HG03520 (cell line): Measurements from ENCODE around the gene RB1.

Experiments used
- ATAC-seq: cut with Tn5 transposase; IDR thresholded peaks from one replicate; pipeline ENCODE4 v1.9.1; 2021; ENCODE audit warnings: mild to moderate bottlenecking, moderate library complexity; ENCODE audit not compliant: unreplicated experiment

The RB1 gene

GRCh38 chr13:48518083-48518482 is 214.5 kb downstream of the RB1 start:
- ATAC-seq: no peak

- ATAC-seq: no peak
Measured at GRCh38 chr13:48526286-48526685, 222.7 kb downstream of the RB1 start.

DNA sequence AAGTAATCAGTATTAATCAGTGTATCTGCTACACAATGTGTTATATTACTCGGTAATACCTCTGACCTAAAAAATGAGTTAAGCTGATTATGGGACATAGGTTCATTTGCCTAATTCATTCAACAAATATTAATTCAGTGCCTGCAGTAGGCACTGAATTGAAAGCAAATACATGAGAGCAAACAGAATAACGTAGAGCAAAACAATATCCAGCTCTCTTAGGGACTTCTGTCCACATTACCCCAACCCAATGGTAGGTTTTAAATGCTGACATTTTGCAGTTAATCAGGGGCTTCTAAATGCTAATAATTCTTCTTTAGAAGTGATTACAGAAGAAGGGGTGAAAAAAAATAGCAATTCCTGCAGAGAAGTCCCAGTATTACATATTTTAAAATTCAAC is 224.4 kb downstream of the RB1 start:
- no peak for ATAC-seq

DNA sequence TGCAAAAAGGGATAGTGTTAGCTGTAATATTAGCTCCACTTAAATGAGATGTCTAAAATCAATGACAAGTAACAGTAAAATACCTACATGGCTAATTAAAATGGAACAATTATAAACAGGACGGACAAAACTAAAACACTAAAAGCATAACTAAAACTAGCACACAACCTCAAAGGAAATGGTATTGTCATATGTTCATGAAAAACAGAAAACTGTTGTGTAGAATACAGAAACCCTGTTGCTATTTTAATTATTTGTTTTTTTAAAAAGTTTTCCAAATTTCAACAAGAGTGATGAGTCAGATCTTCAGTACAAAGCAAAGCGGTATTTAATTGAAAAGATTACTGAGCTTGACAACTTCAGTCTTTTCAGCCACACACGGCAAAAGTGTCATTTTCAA is 225.2 kb downstream of the RB1 start:
- no peak for ATAC-seq

DNA sequence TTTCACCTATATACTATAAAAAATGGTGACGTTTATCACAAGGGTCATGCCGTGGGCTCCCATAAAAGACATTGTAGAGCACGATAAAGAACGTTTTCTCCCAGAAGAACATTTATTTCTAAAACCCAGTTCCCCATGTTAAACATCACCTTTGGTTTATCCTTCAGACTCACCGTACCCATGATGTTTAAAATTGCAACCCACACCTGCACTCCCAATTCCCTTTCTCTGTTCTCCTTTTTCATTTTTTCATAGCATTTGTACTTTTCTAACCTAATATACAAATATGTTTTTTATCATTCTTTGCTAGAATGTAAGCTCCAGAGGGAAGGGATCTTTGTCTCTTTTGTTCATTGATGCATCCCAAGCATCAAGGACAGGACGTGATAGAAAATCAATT is 227.3 kb downstream of the RB1 start:
- ATAC-seq: no peak
